SK-N-SH (cell line): Measurements from ENCODE around the gene HHIPL1. TPM values are rescaled to one million over a fixed set of nuclear protein-coding genes. Genes with fewer than 3 reads are reported as not detected.

ENCODE experiments used
- CTCF ChIA-PET: fragments of 300-600, 350-600 bp; formaldehyde crosslinking; extraction: SDS; loops from one replicate; lab custom pipeline; 2021; lab: Yijun Ruan, JAX
- POLR2A ChIA-PET: fragments of 350-600 bp; sonication (Branson Sonifier 250); formaldehyde crosslinking; extraction: SDS; loops from one replicate; lab custom pipeline; 2020; ENCODE audit warnings: antibody characterized with exemption, inconsistent platforms; lab: Yijun Ruan, JAX
- DNase-seq: peaks from one replicate; pipeline ENCODE4 v3.0.0; 2012
- H2AFZ ChIP-seq: fragments of 200-600 bp; sonication (generic); 2 replicates; pipeline ENCODE4 v1.8.1; 2016; ENCODE audit warnings: antibody characterized with exemption, mild to moderate bottlenecking, low read depth
- H3F3A ChIP-seq: fragments of 200-600 bp; sonication (generic); replicated peaks from 2 replicates; pipeline ENCODE3; 2016; ENCODE audit warnings: antibody characterized with exemption, mild to moderate bottlenecking; ENCODE audit not compliant: insufficient read depth
- H3K27ac ChIP-seq, 2 experiments: fragments of 200-500 bp in 1 of 2; fragments of 200-600 bp in 1 of 2; sonication (Bioruptor generic) in 1 of 2; sonication (generic), shearing (Covaris generic) in 1 of 2; 2 replicates each; pipeline versions ENCODE4 v1.5.1 to v1.6.1; 2014 to 2016; ENCODE audit warnings: low read depth in 2 of 2, inconsistent platforms in 1 of 2, low read length in 1 of 2, mild to moderate bottlenecking in 1 of 2, mixed read lengths in 1 of 2
- H3K27me3 ChIP-seq: fragments of 200-600 bp; sonication (generic), shearing (Covaris generic); 2 replicates; pipeline ENCODE4 v1.6.1; 2016; ENCODE audit warnings: mixed run types; ENCODE audit not compliant: insufficient read depth
- H3K36me3 ChIP-seq, 2 experiments: fragments of 200-500 bp in 1 of 2; fragments of 200-600 bp in 1 of 2; sonication (Bioruptor generic) in 1 of 2; sonication (generic) in 1 of 2; replicated peaks in 1 of 2; 2 replicates each; pipeline versions ENCODE3 to v1.5.1; 2014 to 2016; ENCODE audit warnings: low read length in 1 of 2, mild to moderate bottlenecking in 1 of 2; ENCODE audit not compliant: insufficient read depth in 2 of 2, control insufficient read depth in 1 of 2
- H3K4me1 ChIP-seq, 2 experiments: fragments of 200-500 bp in 1 of 2; fragments of 200-600 bp in 1 of 2; sonication (Bioruptor generic) in 1 of 2; sonication (generic), shearing (Covaris generic) in 1 of 2; 2 replicates each; pipeline versions ENCODE4 v1.5.1 to v1.6.1; 2014 to 2016; ENCODE audit warnings: low read depth in 1 of 2, low read length in 1 of 2, mixed run types in 1 of 2; ENCODE audit not compliant: insufficient read depth in 2 of 2, control insufficient read depth in 1 of 2
- H3K4me2 ChIP-seq: fragments of 200-600 bp; sonication (generic), shearing (Covaris generic); 2 replicates; pipeline ENCODE4 v1.6.1; 2017; ENCODE audit warnings: mixed run types
- H3K4me3 ChIP-seq, 2 experiments: fragments of 200-500 bp in 1 of 2; fragments of 200-600 bp in 1 of 2; sonication (Bioruptor generic) in 1 of 2; sonication (generic), shearing (Covaris generic) in 1 of 2; 2 replicates each; pipeline versions ENCODE4 v1.5.1 to v1.8.1; 2014 to 2016; ENCODE audit warnings: low read depth in 2 of 2, inconsistent platforms in 1 of 2, low read length in 1 of 2, mild to moderate bottlenecking in 1 of 2, mixed read lengths in 1 of 2, moderate library complexity in 1 of 2
- H3K79me2 ChIP-seq: fragments of 200-600 bp; sonication (generic); 2 replicates; pipeline ENCODE4 v1.8.1; 2017; ENCODE audit warnings: mild to moderate bottlenecking; ENCODE audit not compliant: insufficient read depth
- H3K9ac ChIP-seq: fragments of 200-600 bp; sonication (generic); 2 replicates; pipeline ENCODE4 v1.6.1; 2017; ENCODE audit warnings: mixed run types
- H3K9me2 ChIP-seq: fragments of 200-600 bp; sonication (generic); 2 replicates; pipeline ENCODE4 v1.6.1; 2017; ENCODE audit warnings: mixed run types
- H3K9me3 ChIP-seq: fragments of 200-600 bp; sonication (generic); 2 replicates; pipeline ENCODE4 v1.6.1; 2017; ENCODE audit warnings: mixed run types, mild to moderate bottlenecking, moderate library complexity
- H4K20me1 ChIP-seq: fragments of 200-600 bp; sonication (generic); 2 replicates; pipeline ENCODE4 v1.6.1; 2017; ENCODE audit warnings: mild to moderate bottlenecking, mixed run types; ENCODE audit not compliant: insufficient read depth
- CHD2 ChIP-seq: fragments of 150-350 bp; IDR thresholded peaks from 2 replicates; pipeline ENCODE4 v1.6.1; 2018; ENCODE audit warnings: low read length; ENCODE audit not compliant: partially characterized antibody
- FOXJ3 ChIP-seq: sonication (generic); formaldehyde crosslinking; IDR thresholded peaks from 2 replicates; pipeline ENCODE4 v1.5.1; 2020; ENCODE audit warnings: mild to moderate bottlenecking, missing genetic modification reagents
- FOXM1 ChIP-seq: IDR thresholded peaks from 2 replicates; pipeline ENCODE4 v1.4.0; 2012; ENCODE audit warnings: low read depth, mild to moderate bottlenecking
- GATA2 ChIP-seq: sonication (generic); formaldehyde crosslinking; IDR thresholded peaks from 2 replicates; pipeline ENCODE4 v1.5.0; 2020; ENCODE audit warnings: mild to moderate bottlenecking, missing genetic modification reagents
- JUND ChIP-seq: IDR thresholded peaks from 2 replicates; pipeline ENCODE4 v1.4.0; 2012
- NRF1 ChIP-seq: IDR thresholded peaks from 2 replicates; pipeline ENCODE4 v1.6.1; 2012; ENCODE audit warnings: low read depth, mild to moderate bottlenecking, low read length
- PBX3 ChIP-seq: IDR thresholded peaks from 2 replicates; pipeline ENCODE4; 2012
- POLR2AphosphoS5 ChIP-seq: IDR thresholded peaks from 2 replicates; pipeline ENCODE4 v1.6.1; 2012; ENCODE audit warnings: low read depth, low read length
- RAD21 ChIP-seq: IDR thresholded peaks from 2 replicates; pipeline ENCODE4 v1.6.1; 2012; ENCODE audit warnings: mild to moderate bottlenecking, low read length
- RCOR1 ChIP-seq: fragments of 150-350 bp; IDR thresholded peaks from 2 replicates; pipeline ENCODE4 v1.6.1; 2017; ENCODE audit warnings: antibody characterized with exemption, low read length
- REST ChIP-seq: IDR thresholded peaks from 2 replicates; pipeline ENCODE4 v1.6.1; 2012; ENCODE audit warnings: mild to moderate bottlenecking, low read depth, low read length, moderate library complexity
- RXRA ChIP-seq: IDR thresholded peaks from 2 replicates; pipeline ENCODE4 v1.4.0; 2012; ENCODE audit warnings: low read depth, mild to moderate bottlenecking, borderline replicate concordance
- SIN3A ChIP-seq: IDR thresholded peaks from 2 replicates; pipeline ENCODE4 v1.6.1; 2012; ENCODE audit warnings: low read depth, mild to moderate bottlenecking, low read length, moderate library complexity, borderline replicate concordance
- SMC3 ChIP-seq: IDR thresholded peaks from 2 replicates; pipeline ENCODE4 v1.6.1; 2012; ENCODE audit warnings: low read depth, low read length, improper control_type of control experiment
- TAF1 ChIP-seq: IDR thresholded peaks from 2 replicates; pipeline ENCODE4 v1.6.1; 2012; ENCODE audit warnings: low read depth, mild to moderate bottlenecking, low read length, moderate library complexity, borderline replicate concordance
- USF1 ChIP-seq: IDR thresholded peaks from 2 replicates; pipeline ENCODE4 v1.4.0; 2012; ENCODE audit warnings: low read depth, borderline replicate concordance
- YY1 ChIP-seq: IDR thresholded peaks from 2 replicates; pipeline ENCODE4 v1.4.0; 2012; ENCODE audit warnings: low read depth, mild to moderate bottlenecking
- ZBTB33 ChIP-seq: IDR thresholded peaks from 2 replicates; pipeline ENCODE4 v1.4.0; 2012; ENCODE audit warnings: low read depth, borderline replicate concordance
- WGBS: methylation state at CpG from one replicate; pipeline ENCODE4 v1.1.6; 2017; ENCODE audit warnings: low lambda C conversion rate; 5-methylcytosine and 5-hydroxymethylcytosine counted together
- polyA plus RNA-seq, 3 experiments: library from polyadenylated mRNA; depleted of rRNA; stranded (reverse); fragments of >200 nt; gene quantifications; 2 replicates each; pipeline ENCODE4 v1.2.3, GENCODE V29; 2012

HHIPL1 gene
- polyA plus RNA-seq, 1 of the 3 experiments (the other 2 are of a cell fraction), result 0.02 TPM

- no peak overlapping the region for H3K27ac ChIP-seq
- H3K9ac ChIP-seq, result no peak overlapping the region
- no peak overlapping the region for H3K4me3 ChIP-seq
- peaks cover 9% of the 10 kb centered on the region; the same call in 1 of the 2 replicates for H3K27me3 ChIP-seq
- CTCF ChIA-PET, result interaction anchor here (0.6 to 4.2 kb wide), 20 partner anchors 8 to 203 kb away, joined by 3 to 24 read pairs (median 4); no protein-coding TSS in a partner anchor
- WGBS, result 84% methylated on average over 11 of the region's 11 CpGs
- no peak for TF ChIP-seq YY1
- TF ChIP-seq RCOR1, result no peak
- no peak for TF ChIP-seq USF1
- no peak for TF ChIP-seq SMC3
- no peak for TF ChIP-seq RAD21
- TF ChIP-seq TAF1, result no peak
- TF ChIP-seq NRF1, result no peak
- TF ChIP-seq GATA2, result no peak
- TF ChIP-seq PBX3, result no peak
- TF ChIP-seq FOXM1, result no peak
- no peak for TF ChIP-seq CHD2
- TF ChIP-seq POLR2AphosphoS5, result no peak
- no peak for TF ChIP-seq RXRA
- no peak for TF ChIP-seq JUND
- TF ChIP-seq FOXJ3 (CRISPR knock-in tag), result no peak
- no peak for TF ChIP-seq REST
- no peak for TF ChIP-seq SIN3A
- no peak for TF ChIP-seq ZBTB33
- no peaks in the 10 kb centered on the region for H3K9me2 ChIP-seq
- H4K20me1 ChIP-seq, result no peaks in the 10 kb centered on the region
- H3F3A ChIP-seq, result peaks cover 11% of the 10 kb centered on the region
- no peaks in the 10 kb centered on the region for H3K79me2 ChIP-seq
- H3K36me3 ChIP-seq, result no peaks in the 10 kb centered on the region
- DNase-seq, result no peak
- POLR2A ChIA-PET, result no interaction called here
- no peak overlapping the region for H2AFZ ChIP-seq
- peaks cover 0 to 3% of the 10 kb centered on the region in 2 experiments; a peak in 1 of 4 replicates for H3K4me1 ChIP-seq
- no peaks in the 10 kb centered on the region for H3K9me3 ChIP-seq
- no peak overlapping the region for H3K4me2 ChIP-seq
These were observed 43.7 kb downstream of the HHIPL1 start for GRCh38 chr14:99688629-99689028.
